SK-N-SH (cell line): ENCODE data around the gene LTBR. TPM values are rescaled to one million over a fixed set of nuclear protein-coding genes. Genes with fewer than 3 reads are reported as not detected.

ENCODE experiments used
- CTCF ChIA-PET: fragments of 300-600, 350-600 bp; formaldehyde crosslinking; extraction: SDS; loops from one replicate; lab custom pipeline; 2021; lab: Yijun Ruan, JAX
- POLR2A ChIA-PET: fragments of 350-600 bp; sonication (Branson Sonifier 250); formaldehyde crosslinking; extraction: SDS; loops from one replicate; lab custom pipeline; 2020; ENCODE audit warnings: antibody characterized with exemption, inconsistent platforms; lab: Yijun Ruan, JAX
- DNase-seq: peaks from one replicate; pipeline ENCODE4 v3.0.0; 2012
- H2AFZ ChIP-seq: fragments of 200-600 bp; sonication (generic); 2 replicates; pipeline ENCODE4 v1.8.1; 2016; ENCODE audit warnings: antibody characterized with exemption, mild to moderate bottlenecking, low read depth
- H3F3A ChIP-seq: fragments of 200-600 bp; sonication (generic); replicated peaks from 2 replicates; pipeline ENCODE3; 2016; ENCODE audit warnings: antibody characterized with exemption, mild to moderate bottlenecking; ENCODE audit not compliant: insufficient read depth
- H3K27ac ChIP-seq, 2 experiments: fragments of 200-500 bp in 1 of 2; fragments of 200-600 bp in 1 of 2; sonication (Bioruptor generic) in 1 of 2; sonication (generic), shearing (Covaris generic) in 1 of 2; 2 replicates each; pipeline versions ENCODE4 v1.5.1 to v1.6.1; 2014 to 2016; ENCODE audit warnings: low read depth in 2 of 2, inconsistent platforms in 1 of 2, low read length in 1 of 2, mild to moderate bottlenecking in 1 of 2, mixed read lengths in 1 of 2
- H3K27me3 ChIP-seq: fragments of 200-600 bp; sonication (generic), shearing (Covaris generic); 2 replicates; pipeline ENCODE4 v1.6.1; 2016; ENCODE audit warnings: mixed run types; ENCODE audit not compliant: insufficient read depth
- H3K36me3 ChIP-seq, 2 experiments: fragments of 200-500 bp in 1 of 2; fragments of 200-600 bp in 1 of 2; sonication (Bioruptor generic) in 1 of 2; sonication (generic) in 1 of 2; replicated peaks in 1 of 2; 2 replicates each; pipeline versions ENCODE3 to v1.5.1; 2014 to 2016; ENCODE audit warnings: low read length in 1 of 2, mild to moderate bottlenecking in 1 of 2; ENCODE audit not compliant: insufficient read depth in 2 of 2, control insufficient read depth in 1 of 2
- H3K4me1 ChIP-seq, 2 experiments: fragments of 200-500 bp in 1 of 2; fragments of 200-600 bp in 1 of 2; sonication (Bioruptor generic) in 1 of 2; sonication (generic), shearing (Covaris generic) in 1 of 2; 2 replicates each; pipeline versions ENCODE4 v1.5.1 to v1.6.1; 2014 to 2016; ENCODE audit warnings: low read depth in 1 of 2, low read length in 1 of 2, mixed run types in 1 of 2; ENCODE audit not compliant: insufficient read depth in 2 of 2, control insufficient read depth in 1 of 2
- H3K4me2 ChIP-seq: fragments of 200-600 bp; sonication (generic), shearing (Covaris generic); 2 replicates; pipeline ENCODE4 v1.6.1; 2017; ENCODE audit warnings: mixed run types
- H3K4me3 ChIP-seq, 2 experiments: fragments of 200-500 bp in 1 of 2; fragments of 200-600 bp in 1 of 2; sonication (Bioruptor generic) in 1 of 2; sonication (generic), shearing (Covaris generic) in 1 of 2; 2 replicates each; pipeline versions ENCODE4 v1.5.1 to v1.8.1; 2014 to 2016; ENCODE audit warnings: low read depth in 2 of 2, inconsistent platforms in 1 of 2, low read length in 1 of 2, mild to moderate bottlenecking in 1 of 2, mixed read lengths in 1 of 2, moderate library complexity in 1 of 2
- H3K79me2 ChIP-seq: fragments of 200-600 bp; sonication (generic); 2 replicates; pipeline ENCODE4 v1.8.1; 2017; ENCODE audit warnings: mild to moderate bottlenecking; ENCODE audit not compliant: insufficient read depth
- H3K9ac ChIP-seq: fragments of 200-600 bp; sonication (generic); 2 replicates; pipeline ENCODE4 v1.6.1; 2017; ENCODE audit warnings: mixed run types
- H3K9me2 ChIP-seq: fragments of 200-600 bp; sonication (generic); 2 replicates; pipeline ENCODE4 v1.6.1; 2017; ENCODE audit warnings: mixed run types
- H3K9me3 ChIP-seq: fragments of 200-600 bp; sonication (generic); 2 replicates; pipeline ENCODE4 v1.6.1; 2017; ENCODE audit warnings: mixed run types, mild to moderate bottlenecking, moderate library complexity
- H4K20me1 ChIP-seq: fragments of 200-600 bp; sonication (generic); 2 replicates; pipeline ENCODE4 v1.6.1; 2017; ENCODE audit warnings: mild to moderate bottlenecking, mixed run types; ENCODE audit not compliant: insufficient read depth
- EZH2phosphoT487 ChIP-seq: fragments of 200-600 bp; sonication (generic); IDR thresholded peaks from 2 replicates; pipeline ENCODE4 v1.6.1; 2017; ENCODE audit warnings: low read depth, mixed run types, mild to moderate bottlenecking, antibody characterized with exemption, moderate library complexity, borderline replicate concordance
- FOSL2 ChIP-seq: IDR thresholded peaks from 2 replicates; pipeline ENCODE4 v1.4.0; 2012; ENCODE audit warnings: low read depth, mild to moderate bottlenecking, moderate library complexity, borderline replicate concordance
- FOXJ3 ChIP-seq: sonication (generic); formaldehyde crosslinking; IDR thresholded peaks from 2 replicates; pipeline ENCODE4 v1.5.1; 2020; ENCODE audit warnings: mild to moderate bottlenecking, missing genetic modification reagents
- GATA2 ChIP-seq: sonication (generic); formaldehyde crosslinking; IDR thresholded peaks from 2 replicates; pipeline ENCODE4 v1.5.0; 2020; ENCODE audit warnings: mild to moderate bottlenecking, missing genetic modification reagents
- JUND ChIP-seq: IDR thresholded peaks from 2 replicates; pipeline ENCODE4 v1.4.0; 2012
- MEF2A ChIP-seq: IDR thresholded peaks from 2 replicates; pipeline ENCODE4 v1.4.0; 2012; ENCODE audit warnings: low read depth, borderline replicate concordance
- NFIC ChIP-seq: IDR thresholded peaks from 2 replicates; pipeline ENCODE4 v1.4.0; 2012; ENCODE audit warnings: borderline replicate concordance
- NRF1 ChIP-seq: IDR thresholded peaks from 2 replicates; pipeline ENCODE4 v1.6.1; 2012; ENCODE audit warnings: low read depth, mild to moderate bottlenecking, low read length
- RCOR1 ChIP-seq: fragments of 150-350 bp; IDR thresholded peaks from 2 replicates; pipeline ENCODE4 v1.6.1; 2017; ENCODE audit warnings: antibody characterized with exemption, low read length
- REST ChIP-seq: IDR thresholded peaks from 2 replicates; pipeline ENCODE4 v1.6.1; 2012; ENCODE audit warnings: mild to moderate bottlenecking, low read depth, low read length, moderate library complexity
- RFX5 ChIP-seq: IDR thresholded peaks from 2 replicates; pipeline ENCODE4 v1.6.1; 2012; ENCODE audit warnings: mild to moderate bottlenecking, improper control_type of control experiment, low read length
- RXRA ChIP-seq: IDR thresholded peaks from 2 replicates; pipeline ENCODE4 v1.4.0; 2012; ENCODE audit warnings: low read depth, mild to moderate bottlenecking, borderline replicate concordance
- SIN3A ChIP-seq: IDR thresholded peaks from 2 replicates; pipeline ENCODE4 v1.6.1; 2012; ENCODE audit warnings: low read depth, mild to moderate bottlenecking, low read length, moderate library complexity, borderline replicate concordance
- SMC3 ChIP-seq: IDR thresholded peaks from 2 replicates; pipeline ENCODE4 v1.6.1; 2012; ENCODE audit warnings: low read depth, low read length, improper control_type of control experiment
- TCF12 ChIP-seq: IDR thresholded peaks from 2 replicates; pipeline ENCODE4 v1.4.0; 2012
- TEAD4 ChIP-seq: IDR thresholded peaks from 2 replicates; pipeline ENCODE4 v1.4.0; 2012; ENCODE audit warnings: mild to moderate bottlenecking, borderline replicate concordance; ENCODE audit not compliant: insufficient read depth
- YY1 ChIP-seq: IDR thresholded peaks from 2 replicates; pipeline ENCODE4 v1.4.0; 2012; ENCODE audit warnings: low read depth, mild to moderate bottlenecking
- ZBTB33 ChIP-seq: IDR thresholded peaks from 2 replicates; pipeline ENCODE4 v1.4.0; 2012; ENCODE audit warnings: low read depth, borderline replicate concordance
- WGBS: methylation state at CpG from one replicate; pipeline ENCODE4 v1.1.6; 2017; ENCODE audit warnings: low lambda C conversion rate; 5-methylcytosine and 5-hydroxymethylcytosine counted together
- polyA plus RNA-seq, 3 experiments: library from polyadenylated mRNA; depleted of rRNA; stranded (reverse); fragments of >200 nt; gene quantifications; 2 replicates each; pipeline ENCODE4 v1.2.3, GENCODE V29; 2012
- TF ChIP-seq, protein P1 (sequence below): IDR thresholded peaks from 2 replicates; pipeline ENCODE4; 2012
- TF ChIP-seq, protein P2 (sequence below): fragments of 200-600 bp; sonication (generic); IDR thresholded peaks from 2 replicates; pipeline ENCODE4 v1.6.1; 2017; ENCODE audit warnings: antibody characterized with exemption, mild to moderate bottlenecking, moderate library complexity

Gene LTBR
- polyA plus RNA-seq, 1 of the 3 experiments (the other 2 are of a cell fraction): 0.12 TPM

GRCh38 chr12:6386491-6386890 is 2.5 kb downstream of the LTBR start:
- 9% methylated on average over 1 of the region's 1 CpG for WGBS
- POLR2A ChIA-PET: no interaction called here
- no peaks in the 10 kb centered on the region for H3K79me2 ChIP-seq

More at GRCh38 chr12:6386491-6386890, 2.5 kb downstream of the LTBR start:
- H3F3A ChIP-seq: no peaks in the 10 kb centered on the region
- H3K9me2 ChIP-seq: no peaks in the 10 kb centered on the region
- TF ChIP-seq TEAD4 (no peak), FOSL2 (no peak), MEF2A (no peak), ZBTB33 (no peak), RFX5 (no peak), RCOR1 (no peak), SIN3A (no peak), REST (no peak), JUND (no peak), EZH2phosphoT487 (no peak), NFIC (no peak), TCF12 (no peak), YY1 (no peak), GATA2 (CRISPR knock-in tag) (no peak), RXRA (no peak), NRF1 (no peak), FOXJ3 (no peak), SMC3 (no peak)
- TF ChIP-seq, protein P1, sequence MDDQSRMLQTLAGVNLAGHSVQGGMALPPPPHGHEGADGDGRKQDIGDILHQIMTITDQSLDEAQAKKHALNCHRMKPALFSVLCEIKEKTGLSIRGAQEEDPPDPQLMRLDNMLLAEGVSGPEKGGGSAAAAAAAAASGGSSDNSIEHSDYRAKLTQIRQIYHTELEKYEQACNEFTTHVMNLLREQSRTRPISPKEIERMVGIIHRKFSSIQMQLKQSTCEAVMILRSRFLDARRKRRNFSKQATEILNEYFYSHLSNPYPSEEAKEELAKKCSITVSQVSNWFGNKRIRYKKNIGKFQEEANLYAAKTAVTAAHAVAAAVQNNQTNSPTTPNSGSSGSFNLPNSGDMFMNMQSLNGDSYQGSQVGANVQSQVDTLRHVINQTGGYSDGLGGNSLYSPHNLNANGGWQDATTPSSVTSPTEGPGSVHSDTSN: no peak
- TF ChIP-seq, protein P2, sequence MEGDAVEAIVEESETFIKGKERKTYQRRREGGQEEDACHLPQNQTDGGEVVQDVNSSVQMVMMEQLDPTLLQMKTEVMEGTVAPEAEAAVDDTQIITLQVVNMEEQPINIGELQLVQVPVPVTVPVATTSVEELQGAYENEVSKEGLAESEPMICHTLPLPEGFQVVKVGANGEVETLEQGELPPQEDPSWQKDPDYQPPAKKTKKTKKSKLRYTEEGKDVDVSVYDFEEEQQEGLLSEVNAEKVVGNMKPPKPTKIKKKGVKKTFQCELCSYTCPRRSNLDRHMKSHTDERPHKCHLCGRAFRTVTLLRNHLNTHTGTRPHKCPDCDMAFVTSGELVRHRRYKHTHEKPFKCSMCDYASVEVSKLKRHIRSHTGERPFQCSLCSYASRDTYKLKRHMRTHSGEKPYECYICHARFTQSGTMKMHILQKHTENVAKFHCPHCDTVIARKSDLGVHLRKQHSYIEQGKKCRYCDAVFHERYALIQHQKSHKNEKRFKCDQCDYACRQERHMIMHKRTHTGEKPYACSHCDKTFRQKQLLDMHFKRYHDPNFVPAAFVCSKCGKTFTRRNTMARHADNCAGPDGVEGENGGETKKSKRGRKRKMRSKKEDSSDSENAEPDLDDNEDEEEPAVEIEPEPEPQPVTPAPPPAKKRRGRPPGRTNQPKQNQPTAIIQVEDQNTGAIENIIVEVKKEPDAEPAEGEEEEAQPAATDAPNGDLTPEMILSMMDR: no peak
- no peak overlapping the region for H3K4me2 ChIP-seq
- H3K9me3 ChIP-seq: no peaks in the 10 kb centered on the region
- H3K36me3 ChIP-seq: no peaks in the 10 kb centered on the region
- CTCF ChIA-PET: no interaction called here
- no peaks in the 10 kb centered on the region for H3K4me1 ChIP-seq
- no peak for DNase-seq
- H3K27ac ChIP-seq: no peak overlapping the region
- no peak overlapping the region for H3K4me3 ChIP-seq
- H2AFZ ChIP-seq: no peak overlapping the region
- no peaks in the 10 kb centered on the region for H3K27me3 ChIP-seq
- no peaks in the 10 kb centered on the region for H4K20me1 ChIP-seq
- H3K9ac ChIP-seq: no peak overlapping the region
